ENCODE results near the gene ZCCHC24. TPM values are rescaled to one million over a fixed set of nuclear protein-coding genes. Genes with fewer than 3 reads are reported as not detected.
A peak's percentile ranks its signal among the peaks of the same experiment; 100 is the strongest.

ZCCHC24 gene
- total and polyA plus RNA-seq, 8 donors: 3.5 to 13.2 (median 7.3) TPM

- intact Hi-C loops (cut with DNase I): no loop called here
- FAIRE-seq: no peak
- H3K4me3 ChIP-seq: no peak overlapping the region
Observed at GRCh38 chr10:79399223-79399831, 46.1 kb downstream of the ZCCHC24 start.

DNA sequence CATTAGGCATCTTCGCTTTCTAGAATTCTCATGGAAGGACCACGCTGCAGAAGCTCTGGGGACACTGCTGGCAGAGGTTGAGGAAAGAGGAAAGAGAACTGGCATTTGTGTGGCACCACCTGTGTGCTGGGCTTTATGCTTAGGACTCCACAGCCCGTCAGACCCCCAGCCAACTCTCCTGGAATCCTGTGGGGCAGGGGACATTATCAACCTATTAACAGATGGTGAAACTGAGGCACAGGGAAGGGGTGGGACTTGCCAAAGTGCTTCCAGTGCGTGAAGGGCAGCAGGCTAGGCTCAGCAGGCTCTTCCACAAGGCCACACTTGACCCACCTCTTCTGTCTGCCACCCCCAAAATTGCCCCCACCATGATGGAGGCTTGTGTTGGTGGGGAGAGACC is 46.8 kb downstream of the ZCCHC24 start:
- intact Hi-C loops (cut with DNase I): no loop called here
- H3K27me3 ChIP-seq: no peaks in the 10 kb centered on the region
- no peaks in the 10 kb centered on the region for H3K36me3 ChIP-seq
- 89% methylated on average over 4 of the region's 4 CpGs for WGBS, 2 donors
- ATAC-seq (no peak), DNase-seq (peak in 1 of 6 donors; percentile 8), FAIRE-seq (no peak)
- no peak overlapping the region for H3K4me3 ChIP-seq
- TF ChIP-seq CTCF (IDR thresholded peaks at IDR 0.05): no peak
- H3K27ac ChIP-seq: peak overlapping the region in 2 of 4 donors; percentile 1 to 2
- H3K4me1 ChIP-seq: peaks cover 0 to 5% (median 0%) of the 10 kb centered on the region in 3 donors
- no peaks in the 10 kb centered on the region for H3K9me3 ChIP-seq

More at GRCh38 chr10:79399223-79399831, 46.1 kb downstream of the ZCCHC24 start:
- DNase-seq (peak in 5 of 6 donors; percentile 49 to 59 (median 54)), ATAC-seq (peak; percentile 57 to 75 (median 68))
- 47 to 64% methylated on average over 15 of the region's 15 CpGs for WGBS, 2 donors
- Histone ChIP-seq H3K4me1 (peaks cover 0 to 5% (median 0%) of the 10 kb centered on the region in 3 donors), H3K27me3 (no peaks in the 10 kb centered on the region), H3K36me3 (no peaks in the 10 kb centered on the region), H3K27ac (peak overlapping the region in 2 of 4 donors; percentile 1 to 44), H3K9me3 (no peaks in the 10 kb centered on the region)
- no peak for TF ChIP-seq CTCF (IDR thresholded peaks at IDR 0.05)

GRCh38 chr10:79397575-79398303 is 47.7 kb downstream of the ZCCHC24 start:
- peaks cover 0 to 5% (median 0%) of the 10 kb centered on the region in 3 donors for H3K4me1 ChIP-seq
- no peaks in the 10 kb centered on the region for H3K27me3 ChIP-seq
- TF ChIP-seq CTCF (IDR thresholded peaks at IDR 0.05): no peak
- H3K36me3 ChIP-seq: no peaks in the 10 kb centered on the region
- 82 to 83% methylated on average over 17 of the region's 17 CpGs for WGBS, 2 donors
- FAIRE-seq (no peak), DNase-seq (peak in 1 of 6 donors; percentile 36), ATAC-seq (peak in 1 of 4 donors; percentile 7)
- H3K9me3 ChIP-seq: no peaks in the 10 kb centered on the region
- no peak overlapping the region for H3K4me3 ChIP-seq
- H3K27ac ChIP-seq: no peak overlapping the region
- intact Hi-C loops (cut with DNase I): no loop called here

GRCh38 chr10:79397051-79397450 is 48.4 kb downstream of the ZCCHC24 start:
- TF ChIP-seq CTCF (IDR thresholded peaks at IDR 0.05): no peak
- ATAC-seq (no peak), FAIRE-seq (no peak), DNase-seq (peak in 1 of 6 donors; percentile 23)
- H3K27me3 ChIP-seq: no peaks in the 10 kb centered on the region
- H3K4me1 ChIP-seq: peaks cover 0 to 5% (median 0%) of the 10 kb centered on the region in 3 donors
- H3K27ac ChIP-seq: no peak overlapping the region
- no peaks in the 10 kb centered on the region for H3K36me3 ChIP-seq
- H3K4me3 ChIP-seq: no peak overlapping the region
- intact Hi-C loops (cut with DNase I): no loop called here
- 79 to 84% methylated on average over 6 of the region's 6 CpGs for WGBS, 2 donors
- no peaks in the 10 kb centered on the region for H3K9me3 ChIP-seq

GRCh38 chr10:79396520-79396919 is 48.9 kb downstream of the ZCCHC24 start:
- DNase-seq: peak in 1 of 6 donors; percentile 4
- no peaks in the 10 kb centered on the region for H3K36me3 ChIP-seq
- no peaks in the 10 kb centered on the region for H3K27me3 ChIP-seq
- H3K4me1 ChIP-seq: peaks cover 0 to 5% (median 0%) of the 10 kb centered on the region in 3 donors
- 94% methylated on average over 5 of the region's 5 CpGs for WGBS, 2 donors
- no peak overlapping the region for H3K27ac ChIP-seq
- FAIRE-seq: no peak
- TF ChIP-seq CTCF (IDR thresholded peaks at IDR 0.05): no peak
- intact Hi-C loops (cut with DNase I): no loop called here
- H3K9me3 ChIP-seq: no peaks in the 10 kb centered on the region
- ATAC-seq: no peak
- no peak overlapping the region for H3K4me3 ChIP-seq

Data from pancreas (tissue), 10 donors.